ENCODE measurements around the gene PTPN3. TPM values are rescaled to one million over a fixed set of nuclear protein-coding genes. Genes with fewer than 3 reads are reported as not detected.

Gene PTPN3
- total RNA-seq, 2 experiments from 2014 or later: not detected

DNA sequence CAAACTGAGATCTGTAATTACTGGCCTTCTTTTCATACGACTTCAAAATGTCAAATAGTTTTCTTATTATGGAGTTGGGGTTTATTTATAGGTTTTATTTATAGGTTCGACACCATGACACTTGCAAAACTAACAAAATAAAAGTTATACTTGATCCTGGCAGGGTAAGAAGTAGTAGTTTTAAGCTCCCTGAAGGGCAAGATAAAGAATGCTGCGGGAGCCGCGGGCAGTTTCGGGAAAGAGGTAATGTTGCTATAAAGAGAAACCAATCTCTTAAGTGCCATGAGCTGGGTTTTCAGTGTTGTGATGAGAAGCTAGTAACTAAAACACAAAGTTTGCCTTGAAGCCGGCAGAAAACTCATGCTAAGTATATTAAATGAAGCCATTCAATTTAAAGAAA, 24.8 kb downstream of the PTPN3 start:
- BruUV-seq (replicated peaks): no TSS peak
- TF ChIP-seq, protein P1, sequence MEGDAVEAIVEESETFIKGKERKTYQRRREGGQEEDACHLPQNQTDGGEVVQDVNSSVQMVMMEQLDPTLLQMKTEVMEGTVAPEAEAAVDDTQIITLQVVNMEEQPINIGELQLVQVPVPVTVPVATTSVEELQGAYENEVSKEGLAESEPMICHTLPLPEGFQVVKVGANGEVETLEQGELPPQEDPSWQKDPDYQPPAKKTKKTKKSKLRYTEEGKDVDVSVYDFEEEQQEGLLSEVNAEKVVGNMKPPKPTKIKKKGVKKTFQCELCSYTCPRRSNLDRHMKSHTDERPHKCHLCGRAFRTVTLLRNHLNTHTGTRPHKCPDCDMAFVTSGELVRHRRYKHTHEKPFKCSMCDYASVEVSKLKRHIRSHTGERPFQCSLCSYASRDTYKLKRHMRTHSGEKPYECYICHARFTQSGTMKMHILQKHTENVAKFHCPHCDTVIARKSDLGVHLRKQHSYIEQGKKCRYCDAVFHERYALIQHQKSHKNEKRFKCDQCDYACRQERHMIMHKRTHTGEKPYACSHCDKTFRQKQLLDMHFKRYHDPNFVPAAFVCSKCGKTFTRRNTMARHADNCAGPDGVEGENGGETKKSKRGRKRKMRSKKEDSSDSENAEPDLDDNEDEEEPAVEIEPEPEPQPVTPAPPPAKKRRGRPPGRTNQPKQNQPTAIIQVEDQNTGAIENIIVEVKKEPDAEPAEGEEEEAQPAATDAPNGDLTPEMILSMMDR (conservative IDR thresholded peaks at IDR 0.05; ENCODE audit: low read length): no peak
- no peak for TF ChIP-seq EZH2phosphoT487 (IDR thresholded peaks at IDR 0.05; ENCODE audit: borderline replicate concordance, low read depth, low read length)
- Histone ChIP-seq H4K20me1 (ENCODE audit: insufficient read depth, low read length) (no peaks in the 10 kb centered on the region), H3K79me2 (ENCODE audit: insufficient read depth, low read depth, low read length) (no peaks in the 10 kb centered on the region), H3K4me3 (ENCODE audit: low read depth, low read length, poor library complexity, severe bottlenecking) (no peak overlapping the region), H3K4me2 (ENCODE audit: low read length) (no peak overlapping the region), H3K27ac (ENCODE audit: low read depth, low read length, poor library complexity, severe bottlenecking) (no peak overlapping the region), H3K36me3 (ENCODE audit: insufficient read depth, low read length) (no peaks in the 10 kb centered on the region), H3K4me1 (ENCODE audit: insufficient read depth, low read length, poor library complexity, severe bottlenecking) (no peaks in the 10 kb centered on the region), H3K9me3 (ENCODE audit: low read length) (no peaks in the 10 kb centered on the region), H2AFZ (ENCODE audit: low read length) (no peak overlapping the region), H3K9me2 (ENCODE audit: insufficient read depth, low read length) (no peaks in the 10 kb centered on the region)
- DNase-seq (ENCODE audit: low spot score): no peak
- intact Hi-C loops (cut with micrococcal nuclease; ENCODE audit: unreplicated experiment): no loop called here
- CTCF ChIA-PET (ENCODE audit: unreplicated experiment): no interaction called here
- POLR2A ChIA-PET: no interaction called here

DNA sequence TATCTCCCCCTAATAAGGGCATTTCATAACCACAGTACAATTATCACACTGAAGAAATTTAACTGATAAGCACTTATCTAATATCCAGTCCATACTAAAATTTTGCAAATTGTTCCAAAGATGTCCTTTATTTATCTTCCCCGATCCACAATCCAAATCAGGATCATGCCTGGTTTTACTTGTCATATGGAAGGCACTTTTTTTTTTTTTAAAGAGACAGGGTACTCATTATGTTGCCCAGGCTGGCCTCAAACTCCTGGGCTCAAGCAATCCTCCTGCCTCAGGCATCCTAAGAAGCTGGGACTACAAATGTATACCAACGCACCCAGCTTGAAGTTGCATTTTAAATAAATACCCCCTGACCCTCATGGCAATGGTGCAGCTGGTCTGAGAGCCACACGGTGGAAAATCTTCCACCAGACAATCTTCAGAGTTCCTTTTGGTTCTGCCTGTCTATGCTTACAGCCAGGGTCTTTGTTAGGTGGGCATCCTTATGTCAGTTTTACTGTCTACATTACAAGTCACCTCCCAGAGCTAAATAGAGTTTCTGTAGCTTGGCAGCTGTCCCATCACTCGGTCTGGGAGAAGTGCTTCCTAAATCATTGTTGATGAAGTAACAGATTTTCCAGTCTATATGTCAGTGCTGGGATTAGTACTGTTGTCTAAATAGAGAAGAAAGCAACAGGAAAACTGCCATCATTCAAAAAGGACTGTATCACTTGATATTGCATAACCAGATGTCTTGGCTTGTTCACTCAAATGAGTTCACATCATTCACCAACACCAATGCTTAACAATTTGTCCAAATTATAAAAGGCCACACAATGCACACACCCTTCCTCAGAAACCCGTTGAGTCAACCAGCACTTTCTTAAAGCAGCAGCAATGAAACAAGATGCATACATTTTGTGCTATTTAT, 26.4 kb downstream of the PTPN3 start:
- intact Hi-C loops (cut with micrococcal nuclease; ENCODE audit: unreplicated experiment): no loop called here
- H3K79me2 ChIP-seq (ENCODE audit: insufficient read depth, low read depth, low read length): no peaks in the 10 kb centered on the region

More for the DNA sequence above, 26.4 kb downstream of the PTPN3 start:
- Histone ChIP-seq H3K27ac (ENCODE audit: low read depth, low read length, poor library complexity, severe bottlenecking) (no peak overlapping the region), H4K20me1 (ENCODE audit: insufficient read depth, low read length) (no peaks in the 10 kb centered on the region), H3K4me3 (ENCODE audit: low read depth, low read length, poor library complexity, severe bottlenecking) (no peak overlapping the region), H3K9me2 (ENCODE audit: insufficient read depth, low read length) (no peaks in the 10 kb centered on the region), H3K9me3 (ENCODE audit: low read length) (no peaks in the 10 kb centered on the region), H3K4me1 (ENCODE audit: insufficient read depth, low read length, poor library complexity, severe bottlenecking) (no peaks in the 10 kb centered on the region), H2AFZ (ENCODE audit: low read length) (no peak overlapping the region), H3K4me2 (ENCODE audit: low read length) (no peak overlapping the region), H3K36me3 (ENCODE audit: insufficient read depth, low read length) (no peaks in the 10 kb centered on the region)
- ChIA-PET CTCF (ENCODE audit: unreplicated experiment) (no interaction called here), POLR2A (no interaction called here)
- TF ChIP-seq, protein P1 (conservative IDR thresholded peaks at IDR 0.05; ENCODE audit: low read length): no peak
- TF ChIP-seq EZH2phosphoT487 (IDR thresholded peaks at IDR 0.05; ENCODE audit: borderline replicate concordance, low read depth, low read length): no peak
- no TSS peak for BruUV-seq (replicated peaks)
- DNase-seq (ENCODE audit: low spot score): no peak
